GM21360 (cell line): ENCODE measurements around the gene AUNIP.

ENCODE experiments used
- ATAC-seq: cut with Tn5 transposase; IDR thresholded peaks from one replicate; pipeline ENCODE4 v1.9.1; 2021; ENCODE audit warnings: mild to moderate bottlenecking, moderate library complexity; ENCODE audit not compliant: unreplicated experiment

Gene AUNIP

DNA sequence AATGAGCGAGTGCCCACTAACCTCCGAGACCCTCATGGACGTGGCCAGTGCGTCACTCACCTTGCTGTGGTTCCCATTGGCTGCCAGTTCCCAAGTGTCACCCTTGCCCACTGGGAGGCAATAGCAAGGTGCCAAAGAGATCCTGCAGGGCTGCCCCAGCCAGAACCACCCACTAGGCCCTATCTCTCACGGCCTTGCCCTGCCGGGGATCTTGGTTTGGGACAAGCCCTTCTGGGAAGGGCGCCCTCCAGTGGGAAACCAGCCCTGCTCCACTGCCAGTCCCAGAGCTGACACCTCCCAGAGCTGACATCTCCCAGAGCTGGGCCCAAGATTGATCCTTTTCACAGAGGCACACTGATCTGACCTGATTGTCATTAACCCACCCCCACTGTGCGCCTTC is 61.3 kb downstream of the AUNIP start:
- ATAC-seq: no peak

DNA sequence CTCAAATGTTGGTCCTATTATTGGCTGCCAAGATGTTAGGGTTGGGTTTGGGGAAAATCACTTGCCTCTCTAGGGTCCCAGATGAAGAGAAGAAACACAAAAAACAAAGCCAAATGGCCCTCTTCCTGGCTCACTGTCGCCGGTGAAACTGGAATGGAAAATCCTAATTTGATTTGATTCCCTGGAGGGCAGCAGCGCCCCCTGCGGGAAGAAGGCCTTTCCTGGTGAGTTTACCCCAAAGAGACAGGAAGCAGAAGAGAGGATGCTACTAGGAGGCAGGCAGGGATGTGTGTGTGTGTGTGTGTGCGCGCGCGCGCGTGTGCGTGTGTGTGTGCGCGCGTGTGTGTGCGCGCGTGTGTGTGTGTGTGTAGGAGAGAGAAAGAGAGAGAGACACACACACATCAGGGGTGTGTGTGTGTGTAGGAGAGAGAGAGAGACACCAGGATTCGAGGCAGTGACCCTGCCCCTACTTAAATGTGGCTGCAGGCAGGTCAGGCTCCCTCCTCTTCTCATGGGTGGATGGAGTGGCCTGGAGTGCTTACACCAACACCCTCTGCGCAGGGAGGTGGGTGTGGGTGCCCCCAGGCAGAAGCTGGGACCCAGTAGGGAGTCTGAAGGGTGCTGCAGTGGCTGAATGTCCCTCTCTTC is 62.3 kb downstream of the AUNIP start:
- no peak for ATAC-seq

DNA sequence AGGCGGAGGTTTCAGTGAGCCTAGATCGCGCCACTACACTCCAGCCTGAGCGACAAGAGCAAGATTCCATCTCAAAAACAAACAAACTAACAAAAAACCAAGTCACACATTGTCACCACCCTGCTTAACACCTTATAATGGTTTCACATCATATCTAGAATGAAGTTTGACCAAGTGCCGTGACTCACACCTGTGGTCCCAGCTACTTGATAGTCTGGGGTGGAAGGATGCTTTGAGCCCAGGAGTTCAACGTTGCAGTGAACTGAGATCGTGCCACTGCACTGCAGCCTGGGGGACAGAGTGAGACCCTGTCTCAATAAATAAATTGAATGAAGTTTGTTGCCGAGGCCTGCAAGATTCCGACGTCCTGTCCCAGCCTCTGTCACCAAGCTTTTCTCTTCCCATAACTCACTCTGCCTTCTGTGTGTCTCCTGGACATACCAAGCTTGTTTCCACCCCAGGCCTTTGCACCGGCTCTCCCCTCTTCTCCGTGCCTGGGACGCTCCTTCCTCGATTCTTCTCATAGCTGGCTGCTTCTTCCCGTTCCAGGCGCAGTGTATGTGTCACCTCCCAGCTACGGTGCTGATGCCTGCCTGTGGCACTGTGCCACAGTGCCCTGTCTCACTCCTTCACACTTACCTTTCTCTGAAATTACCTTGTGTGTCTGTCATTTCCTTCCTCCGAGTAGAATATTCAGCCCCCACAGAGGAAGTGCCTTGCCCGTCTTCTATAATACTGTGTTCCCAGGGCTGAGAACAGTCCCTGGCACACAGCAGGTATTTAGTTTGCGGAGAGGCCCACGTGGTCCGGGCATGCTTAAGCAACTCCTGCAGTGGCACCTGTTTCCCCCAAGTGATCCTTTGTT is 63.1 kb downstream of the AUNIP start:
- ATAC-seq: no peak

DNA sequence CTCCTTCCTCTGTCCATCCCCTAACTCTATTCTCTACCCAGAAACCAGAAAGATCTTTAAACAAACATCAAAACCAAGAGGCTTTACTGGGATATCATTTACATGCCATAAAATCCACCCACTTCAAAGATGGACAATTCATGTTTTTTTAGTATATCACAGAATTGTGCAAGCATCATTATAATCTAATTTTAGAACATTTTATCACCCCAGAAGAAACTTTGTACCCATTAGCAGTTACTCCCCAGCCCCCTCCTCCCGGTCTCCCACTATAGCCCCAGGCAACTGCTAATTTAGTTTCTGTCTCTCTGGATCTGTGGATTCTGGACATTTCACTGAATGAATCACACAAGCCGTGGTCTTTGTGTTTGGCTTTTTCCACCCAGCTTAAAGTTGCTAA is 64.0 kb downstream of the AUNIP start:
- ATAC-seq: no peak

DNA sequence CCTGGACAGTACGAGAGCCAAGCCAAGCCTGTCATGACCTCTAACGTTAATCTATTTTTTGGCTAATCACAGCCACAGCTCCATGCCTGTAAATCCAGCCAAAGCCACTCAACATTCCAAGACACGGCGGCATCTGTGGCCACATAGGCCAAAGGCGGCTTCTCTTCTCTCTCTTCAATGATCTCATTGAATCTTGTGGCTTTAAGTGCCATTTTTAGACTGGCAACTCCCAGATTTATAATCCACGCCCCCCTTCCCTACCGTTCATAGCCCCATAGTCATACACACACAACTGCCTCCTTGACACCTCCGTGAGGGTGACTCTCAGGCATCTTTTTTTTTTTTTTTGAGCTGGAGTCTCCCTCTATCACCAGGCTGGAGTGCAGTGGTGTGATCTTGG is 64.9 kb downstream of the AUNIP start:
- no peak for ATAC-seq

DNA sequence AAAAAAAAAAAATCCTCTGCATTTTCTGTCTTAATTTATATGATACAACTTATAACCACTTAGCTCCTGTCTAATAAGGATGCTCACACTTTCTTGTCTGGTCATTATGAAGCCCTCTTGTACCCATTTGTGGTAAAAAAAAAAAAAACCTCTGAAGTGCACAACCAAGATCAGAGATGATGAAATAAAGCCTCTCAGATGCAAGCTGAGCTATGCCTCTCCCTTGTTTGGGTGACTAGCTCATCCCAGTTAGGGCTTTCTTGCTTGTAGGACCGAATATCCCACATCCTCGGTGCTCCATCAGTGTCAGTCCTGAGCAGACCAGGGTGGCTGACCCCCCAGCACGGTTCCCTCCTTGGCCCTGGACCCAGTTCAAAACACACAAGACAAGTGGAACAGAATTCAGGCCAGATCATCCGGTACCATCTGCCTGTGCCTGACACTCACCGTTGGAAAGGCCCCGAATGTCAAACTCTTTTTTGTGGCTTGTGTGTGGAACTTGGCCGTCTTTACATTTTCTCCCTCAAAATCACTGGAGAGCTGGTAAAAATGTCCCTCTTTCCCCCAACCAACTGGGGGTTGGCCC is 65.6 kb downstream of the AUNIP start:
- no peak for ATAC-seq

DNA sequence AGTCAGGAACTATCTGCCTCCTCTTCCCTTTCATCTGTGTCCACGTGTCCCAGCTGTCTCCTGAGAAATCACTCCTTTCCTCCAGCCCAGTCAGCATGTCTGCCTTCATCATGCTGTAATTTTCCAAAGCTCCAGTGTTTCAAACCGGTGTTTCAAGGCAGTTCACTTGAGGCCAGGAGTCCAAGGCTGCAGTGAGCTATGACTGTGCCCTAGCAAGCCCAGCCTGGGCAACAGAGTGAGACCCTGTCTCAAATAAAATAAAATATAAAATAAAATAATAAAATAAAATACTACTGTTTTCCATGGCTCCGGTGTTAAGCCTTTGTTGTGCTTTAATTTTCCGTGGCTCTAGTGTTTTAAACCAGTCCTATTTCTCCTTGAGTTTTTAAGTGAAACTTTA is 67.1 kb downstream of the AUNIP start:
- no peak for ATAC-seq

DNA sequence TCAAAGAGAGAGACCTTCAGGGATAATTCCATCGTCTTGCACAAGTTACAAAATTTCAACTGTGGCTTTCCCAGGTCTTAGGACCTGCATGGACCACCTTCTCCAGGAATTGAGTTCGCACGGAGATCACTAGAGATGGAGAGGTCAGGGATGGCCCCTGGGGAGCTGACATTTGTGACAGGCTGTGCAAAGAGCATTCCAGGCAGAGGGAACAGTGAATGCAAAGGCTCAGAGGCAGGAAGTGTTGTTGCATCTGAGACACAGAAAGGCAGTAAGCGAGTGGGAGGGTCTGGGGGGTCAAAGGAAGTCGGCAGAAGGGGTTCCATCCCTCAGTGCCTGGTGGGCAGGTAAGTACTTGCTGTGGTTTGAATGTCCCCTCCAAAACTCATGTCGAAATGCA is 68.8 kb downstream of the AUNIP start:
- ATAC-seq: no peak

DNA sequence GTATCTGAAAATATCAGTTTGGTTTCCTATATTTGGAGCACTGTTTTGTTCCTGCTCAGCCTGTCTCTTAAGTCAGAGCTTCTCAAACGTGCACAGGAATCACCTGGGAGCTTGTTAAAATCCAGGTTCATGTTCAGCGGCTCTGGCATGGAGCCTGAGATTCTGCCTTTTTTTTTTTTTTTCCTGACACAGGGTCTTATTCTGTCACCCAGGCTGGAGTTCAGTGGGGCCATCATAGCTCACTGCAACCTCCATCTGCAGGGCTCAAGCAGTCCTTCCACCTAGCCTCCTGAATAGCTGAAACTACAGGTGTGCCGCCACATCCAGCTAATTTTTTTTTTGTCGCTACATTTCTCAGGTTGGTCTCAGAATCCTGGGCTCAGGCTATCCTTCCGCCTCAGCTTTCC is 71.5 kb downstream of the AUNIP start:
- no peak for ATAC-seq

DNA sequence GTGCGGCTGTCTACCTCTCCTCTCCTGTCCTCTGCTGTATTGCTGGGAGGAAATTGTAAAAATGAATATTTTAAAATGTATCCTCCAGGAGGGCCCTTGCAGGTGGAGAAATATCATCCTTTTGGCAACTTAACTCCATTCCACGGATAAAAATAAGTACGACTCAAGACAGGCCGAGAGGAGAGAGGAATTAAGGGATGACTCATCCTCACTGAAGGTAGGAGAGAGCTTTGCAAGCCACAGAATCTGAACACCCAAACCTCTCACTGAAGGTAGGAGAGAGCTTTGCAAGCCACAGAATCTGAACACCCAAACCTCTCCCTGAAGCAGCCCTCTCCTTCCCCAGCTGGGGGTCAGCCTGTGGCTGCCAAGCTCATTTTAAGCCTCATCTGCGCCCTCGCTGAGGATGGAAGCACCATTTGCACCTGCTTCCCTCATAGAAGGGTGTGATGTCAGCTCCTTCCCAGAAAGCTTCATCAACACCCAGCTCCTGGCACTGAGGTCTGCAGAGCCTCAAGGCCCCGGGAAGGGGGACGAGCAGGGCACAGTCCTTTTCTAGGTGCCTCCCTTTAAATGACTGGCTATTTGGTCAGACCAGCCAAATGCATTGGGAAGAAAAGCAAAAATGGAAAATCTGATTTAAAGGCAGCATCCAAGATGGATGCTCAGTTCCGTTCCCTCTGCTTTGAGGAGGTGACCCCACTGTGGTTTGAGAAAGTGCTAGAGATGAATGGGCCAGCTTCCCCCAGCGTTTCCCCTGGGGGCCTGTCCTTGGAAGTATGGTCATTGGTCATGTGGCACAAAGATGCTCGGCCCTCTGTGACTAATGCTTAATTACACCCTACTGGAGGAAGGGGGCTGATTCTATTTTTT is 72.1 kb downstream of the AUNIP start:
- no peak for ATAC-seq

DNA sequence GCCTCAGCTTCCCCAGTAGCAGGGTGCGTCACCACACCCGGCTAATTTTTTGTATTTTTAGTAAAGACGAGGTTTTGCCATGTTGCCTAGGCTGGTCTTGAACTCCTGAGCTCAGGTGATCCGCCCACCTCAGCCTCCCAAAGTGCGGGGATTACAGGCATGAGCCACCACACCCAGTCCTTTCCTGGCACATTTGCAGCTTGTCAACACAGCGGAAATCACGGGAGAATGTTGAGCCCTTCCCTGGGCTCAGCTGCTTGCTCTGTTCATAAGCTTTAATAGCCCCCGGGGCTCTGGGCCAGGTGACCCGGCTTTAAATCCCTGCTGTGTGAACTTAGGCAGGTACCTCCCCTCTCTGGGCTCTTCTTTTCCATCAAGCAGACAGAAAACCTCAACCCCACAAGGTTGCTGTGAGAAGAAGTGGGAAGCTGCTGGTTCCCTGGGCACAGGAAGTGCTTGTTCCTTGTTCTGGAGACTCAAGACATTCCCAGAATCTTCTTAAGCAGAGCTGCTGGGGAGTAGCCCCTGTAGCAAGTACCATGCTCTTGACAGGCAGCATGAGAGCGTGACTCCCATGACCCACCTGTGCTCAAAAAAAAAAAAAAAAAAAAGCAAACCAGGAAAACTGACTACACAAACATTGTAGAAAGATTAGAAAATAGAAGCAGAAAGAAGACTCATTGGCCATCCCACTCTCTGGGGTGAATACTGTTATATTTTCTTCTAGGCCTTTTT is 73.8 kb downstream of the AUNIP start:
- ATAC-seq: no peak

DNA sequence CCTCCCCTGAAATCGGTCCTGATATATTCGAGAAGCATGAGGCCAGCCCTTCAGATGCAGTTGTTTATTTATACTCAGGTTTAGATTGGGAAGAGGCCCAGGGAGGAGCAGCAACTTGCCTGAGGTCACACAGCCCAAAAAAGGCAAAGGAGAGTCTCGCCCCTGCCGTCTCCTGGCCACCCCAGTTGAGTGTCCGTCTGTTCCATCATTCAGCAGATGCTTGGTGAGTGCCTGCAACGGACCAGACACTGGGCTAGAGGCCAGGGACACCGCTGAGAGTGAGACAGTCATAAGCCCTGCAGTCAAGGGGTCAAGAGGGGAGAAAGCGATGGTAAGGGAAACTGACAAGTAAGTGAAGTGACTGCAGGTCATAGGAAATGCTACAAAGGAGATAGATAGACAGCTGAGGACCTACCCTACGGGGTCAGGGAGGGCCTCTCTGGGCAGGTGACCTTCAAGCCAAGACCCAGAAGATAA is 74.6 kb downstream of the AUNIP start:
- ATAC-seq: no peak
